H9 (cell line): ENCODE measurements around the gene FBXL22. TPM values are rescaled to one million over a fixed set of nuclear protein-coding genes. Genes with fewer than 3 reads are reported as not detected.

Source experiments
- DNase-seq: peaks from one replicate; pipeline ENCODE4 v3.0.0-alpha.2; 2017
- H2AFZ ChIP-seq: one replicate; pipeline ENCODE4 v1.6.1; 2013; ENCODE audit warnings: mild to moderate bottlenecking, low read length, control low read depth, moderate library complexity
- H2AK5ac ChIP-seq: 2 replicates; pipeline ENCODE4 v1.6.1; 2013; ENCODE audit warnings: low read length, control low read depth, mixed read lengths; ENCODE audit not compliant: insufficient read length
- H2BK120ac ChIP-seq: one replicate; pipeline ENCODE4 v1.6.1; 2013; ENCODE audit warnings: low read depth, mild to moderate bottlenecking, low read length, control low read depth, inconsistent platforms; ENCODE audit not compliant: poor library complexity, severe bottlenecking
- H2BK12ac ChIP-seq: 2 replicates; pipeline ENCODE4 v1.6.1; 2013; ENCODE audit warnings: low read length, control low read depth, mixed read lengths, low read depth; ENCODE audit not compliant: insufficient read length
- H2BK15ac ChIP-seq: 2 replicates; pipeline ENCODE4 v1.6.1; 2013; ENCODE audit warnings: low read depth, low read length, control low read depth
- H2BK20ac ChIP-seq: one replicate; pipeline ENCODE4 v1.6.1; 2013; ENCODE audit warnings: low read depth, mild to moderate bottlenecking, low read length, control low read depth, inconsistent platforms; ENCODE audit not compliant: poor library complexity, severe bottlenecking
- H2BK5ac ChIP-seq: 2 replicates; pipeline ENCODE4 v1.6.1; 2013; ENCODE audit warnings: low read length, control low read depth, mixed read lengths; ENCODE audit not compliant: insufficient read length
- H3K14ac ChIP-seq: 2 replicates; pipeline ENCODE4 v1.6.1; 2013; ENCODE audit warnings: low read length, control low read depth; ENCODE audit not compliant: insufficient read depth
- H3K18ac ChIP-seq: 2 replicates; pipeline ENCODE4 v1.6.1; 2013; ENCODE audit warnings: low read depth, mild to moderate bottlenecking, mixed read lengths, low read length, control low read depth; ENCODE audit not compliant: insufficient read length
- H3K23ac ChIP-seq: 2 replicates; pipeline ENCODE4 v1.6.1; 2013; ENCODE audit warnings: low read length, control low read depth, mixed read lengths, low read depth; ENCODE audit not compliant: insufficient read length
- H3K23me2 ChIP-seq: 2 replicates; pipeline ENCODE4 v1.6.1; 2013; ENCODE audit warnings: low read depth, mild to moderate bottlenecking, mixed read lengths, low read length, control low read depth; ENCODE audit not compliant: insufficient read length, poor library complexity, severe bottlenecking
- H3K27ac ChIP-seq: 2 replicates; pipeline ENCODE4 v1.5.1; 2013; ENCODE audit warnings: low read length, control low read depth, mixed read lengths, low read depth; ENCODE audit not compliant: insufficient read length
- H3K27me3 ChIP-seq: 2 replicates; pipeline ENCODE4 v1.6.1; 2013; ENCODE audit warnings: low read length, control low read depth, inconsistent platforms; ENCODE audit not compliant: insufficient read depth
- H3K4ac ChIP-seq: 2 replicates; pipeline ENCODE4 v1.6.1; 2013; ENCODE audit warnings: low read depth, mild to moderate bottlenecking, control low read depth, inconsistent platforms, low read length, moderate library complexity
- H3K4me1 ChIP-seq: 2 replicates; pipeline ENCODE4 v1.6.1; 2013; ENCODE audit warnings: low read length, control low read depth, inconsistent platforms; ENCODE audit not compliant: insufficient read depth
- H3K4me2 ChIP-seq: 2 replicates; pipeline ENCODE4 v1.6.1; 2013; ENCODE audit warnings: low read length, control low read depth, mixed read lengths; ENCODE audit not compliant: insufficient read length, insufficient read depth
- H3K56ac ChIP-seq: 2 replicates; pipeline ENCODE4 v1.6.1; 2013; ENCODE audit warnings: low read depth, mild to moderate bottlenecking, mixed read lengths, low read length, control low read depth; ENCODE audit not compliant: insufficient read length
- H3K79me1 ChIP-seq: 2 replicates; pipeline ENCODE4 v1.6.1; 2013; ENCODE audit warnings: low read depth, mild to moderate bottlenecking, moderate library complexity, low read length, control low read depth, inconsistent platforms; ENCODE audit not compliant: insufficient read depth, poor library complexity, severe bottlenecking
- H3K79me2 ChIP-seq: 2 replicates; pipeline ENCODE4 v1.6.1; 2013; ENCODE audit warnings: low read length, control low read depth, inconsistent platforms; ENCODE audit not compliant: insufficient read depth
- H3K9ac ChIP-seq: 2 replicates; pipeline ENCODE4 v1.6.1; 2013; ENCODE audit warnings: low read length, control low read depth, mixed read lengths; ENCODE audit not compliant: insufficient read length; ENCODE audit errors: extremely low read depth
- H3K9me3 ChIP-seq: one replicate; pipeline ENCODE4 v1.6.1; 2013; ENCODE audit warnings: low read depth, low read length, inconsistent platforms; ENCODE audit not compliant: control insufficient read depth
- H3T11ph ChIP-seq: one replicate; pipeline ENCODE4 v1.6.1; 2013; ENCODE audit warnings: mild to moderate bottlenecking, low read length, control low read depth, inconsistent platforms
- H4K20me1 ChIP-seq: one replicate; pipeline ENCODE4 v1.6.1; 2013; ENCODE audit not compliant: control insufficient read depth, insufficient read length, insufficient read depth
- H4K5ac ChIP-seq: 2 replicates; pipeline ENCODE4 v1.6.1; 2013; ENCODE audit warnings: low read depth, mild to moderate bottlenecking, mixed read lengths, low read length, control low read depth; ENCODE audit not compliant: insufficient read length
- H4K8ac ChIP-seq: replicated peaks from 2 replicates; pipeline ENCODE4 v1.6.1; 2013; ENCODE audit warnings: low read length, control low read depth, mixed read lengths, low read depth; ENCODE audit not compliant: insufficient read length
- H4K91ac ChIP-seq: 2 replicates; pipeline ENCODE4 v1.6.1; 2013; ENCODE audit warnings: low read depth, mild to moderate bottlenecking, moderate library complexity, mixed read lengths, low read length, control low read depth; ENCODE audit not compliant: insufficient read length
- H3K27ac Mint-ChIP-seq, 3 experiments: 2 replicates in 2 of 3; 3 replicates in 1 of 3; pipeline ENCODE4 v1.8.0; 2020 to 2021; ENCODE audit warnings: mixed read lengths in 3 of 3, mild to moderate bottlenecking in 1 of 3, moderate library complexity in 1 of 3
- H3K27me3 Mint-ChIP-seq: 2 replicates; pipeline ENCODE4 v1.8.0; 2021; ENCODE audit warnings: low read depth, mild to moderate bottlenecking, moderate library complexity, mixed read lengths
- H3K36me3 Mint-ChIP-seq, 3 experiments: 2 replicates in 2 of 3; 3 replicates in 1 of 3; pipeline ENCODE4 v1.8.0; 2020 to 2021; ENCODE audit warnings: low read depth in 3 of 3, mixed read lengths in 3 of 3; ENCODE audit not compliant: insufficient read depth in 1 of 3
- H3K4me1 Mint-ChIP-seq, 2 experiments: 2 replicates each; pipeline ENCODE4 v1.8.0; 2020; ENCODE audit warnings: mixed read lengths in 2 of 2
- H3K4me3 Mint-ChIP-seq, 2 experiments: 2 replicates in 1 of 2; 3 replicates in 1 of 2; pipeline ENCODE4 v1.8.0; 2020 to 2021; ENCODE audit warnings: mild to moderate bottlenecking in 2 of 2, mixed read lengths in 2 of 2, moderate library complexity in 1 of 2
- H3K9me3 Mint-ChIP-seq, 2 experiments: 2 replicates in 1 of 2; 3 replicates in 1 of 2; pipeline ENCODE4 v1.8.0; 2020; ENCODE audit warnings: mild to moderate bottlenecking in 2 of 2, mixed read lengths in 2 of 2, moderate library complexity in 1 of 2
- CTCF ChIP-seq: fragments of 200-600 bp; sonication (generic); conservative IDR thresholded peaks from 3 replicates; pipeline ENCODE4 v1.8.0; 2021; ENCODE audit warnings: antibody characterized with exemption, mild to moderate bottlenecking
- WGBS: extraction: QIAGEN DNeasy Blood & Tissue Kit; methylation state at CpG from one replicate; pipeline ENCODE4 v1.1.7; 2013; ENCODE audit warnings: missing lambda C conversion rate, low lambda C conversion rate, mixed read lengths; ENCODE audit not compliant: insufficient read length; ENCODE audit errors: extremely low coverage; 5-methylcytosine and 5-hydroxymethylcytosine counted together
- long read RNA-seq: library from polyadenylated mRNA; unstranded; transcript quantifications from one replicate; pipeline ENCODE4 v2.0.0, GENCODE V29; 2020
- total RNA-seq: library from RNA; stranded (reverse); gene quantifications from 2 replicates; pipeline ENCODE4 v1.2.1, GENCODE V29; 2021

FBXL22 gene
- total RNA-seq: 0.48 and 0.52 TPM in 2 replicates
- long read RNA-seq, partial matches to known transcripts: 0 of 1 reads
- long read RNA-seq, other reads (novel, unspliced or antisense): 1 of 1 reads

- Histone ChIP-seq H2AK5ac (no peak within 1 kb of the TSS), H3K79me1 (no peaks in the 10 kb centered on the region), H3K79me2 (no peaks in the 10 kb centered on the region), H2BK120ac (no peak within 1 kb of the TSS), H3K27me3 (peaks cover 3% of the 10 kb centered on the region; the same call in 1 of the 2 replicates), H3T11ph (no peak within 1 kb of the TSS), H4K91ac (no peak within 1 kb of the TSS), H3K14ac (no peak within 1 kb of the TSS; the same call in 1 of the 2 replicates), H3K23me2 (peaks cover 11% of the 10 kb centered on the region), H2BK15ac (no peak within 1 kb of the TSS), H2BK12ac (no peak within 1 kb of the TSS), H3K4ac (no peak within 1 kb of the TSS), H4K8ac (no peak within 1 kb of the TSS), H3K4me1 (no peaks in the 10 kb centered on the region; the same call in 1 of the 2 replicates), H3K27ac (no peak within 1 kb of the TSS), H4K20me1 (no peaks in the 10 kb centered on the region), H3K18ac (no peak within 1 kb of the TSS), H3K4me2 (no peak within 1 kb of the TSS), H2BK20ac (no peak within 1 kb of the TSS), H4K5ac (no peak within 1 kb of the TSS), H3K23ac (no peak within 1 kb of the TSS), H3K9ac (no peak within 1 kb of the TSS), H3K9me3 (no peaks in the 10 kb centered on the region), H3K56ac (no peak within 1 kb of the TSS), H2AFZ (no peak within 1 kb of the TSS), H2BK5ac (no peak within 1 kb of the TSS)
- no CpG with 5 or more reads among the region's 23 CpGs for WGBS
- peaks cover 23% of the 10 kb centered on the region for H3K27me3 Mint-ChIP-seq
- peak; percentile 28 for DNase-seq
- no peaks in the 10 kb centered on the region for H3K9me3 Mint-ChIP-seq
- peaks cover 23 to 40% of the 10 kb centered on the region in 2 experiments for H3K4me1 Mint-ChIP-seq
- peaks cover 0 to 2% (median 0%) of the 10 kb centered on the region in 3 experiments; a peak in 3 of 7 replicates for H3K36me3 Mint-ChIP-seq
- peak within 1 kb of the TSS in 1 of 2 experiments; percentile 25; a peak in 1 of 5 replicates for H3K4me3 Mint-ChIP-seq
- no peak for TF ChIP-seq CTCF
- H3K27ac Mint-ChIP-seq: peak within 1 kb of the TSS in 2 of 3 experiments; percentile 20 to 54; a peak in 3 of 7 replicates
Observed at GRCh38 chr15:63597038-63597790, at the start of gene FBXL22. FBXL22 (plus strand) TSS chr15:63597387; CDS start chr15:63597393, 6 bp downstream.
